ENCODE measurements around the gene SEPTIN10.

The SEPTIN10 gene

DNA sequence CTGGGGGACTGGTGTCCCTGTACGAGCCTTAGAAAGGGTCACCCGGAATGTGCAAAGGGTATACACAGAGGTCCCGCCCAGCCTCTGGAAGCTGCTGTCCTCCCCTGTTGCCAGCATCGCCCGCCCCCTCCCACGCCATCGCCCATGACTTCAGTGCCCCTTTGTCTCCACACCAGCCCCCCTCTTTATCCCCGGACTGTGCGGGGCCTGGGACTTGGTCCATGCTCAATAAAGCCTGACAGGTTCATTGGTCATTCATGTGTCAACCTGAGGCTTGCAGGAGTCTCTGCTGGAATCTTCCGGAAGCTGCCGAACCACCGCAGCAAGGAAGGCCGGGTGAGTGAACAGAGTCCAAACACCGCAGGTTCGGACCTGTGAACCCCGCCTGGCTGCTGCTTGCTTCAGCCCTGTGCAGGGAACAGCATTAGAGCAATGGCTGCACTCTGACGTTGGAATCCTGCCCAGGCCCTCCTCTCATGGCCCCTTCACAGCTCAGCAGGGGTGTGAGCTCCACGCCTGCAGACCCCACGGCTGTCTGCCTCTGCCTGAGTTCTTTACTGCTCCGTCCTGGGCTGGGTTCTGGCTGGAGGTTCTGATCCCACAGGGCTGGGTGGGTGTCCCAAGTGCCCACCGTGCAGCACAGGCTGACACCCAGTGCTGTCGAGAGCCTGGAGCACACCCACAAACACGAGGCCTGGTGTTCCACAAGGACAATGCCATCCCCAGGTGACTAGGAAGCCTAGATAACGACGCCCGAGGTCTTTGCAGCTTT, 96.5 kb downstream of the SEPTIN10 start:
- DNase-seq (ENCODE audit: low read depth, low spot score), result no peak

DNA sequence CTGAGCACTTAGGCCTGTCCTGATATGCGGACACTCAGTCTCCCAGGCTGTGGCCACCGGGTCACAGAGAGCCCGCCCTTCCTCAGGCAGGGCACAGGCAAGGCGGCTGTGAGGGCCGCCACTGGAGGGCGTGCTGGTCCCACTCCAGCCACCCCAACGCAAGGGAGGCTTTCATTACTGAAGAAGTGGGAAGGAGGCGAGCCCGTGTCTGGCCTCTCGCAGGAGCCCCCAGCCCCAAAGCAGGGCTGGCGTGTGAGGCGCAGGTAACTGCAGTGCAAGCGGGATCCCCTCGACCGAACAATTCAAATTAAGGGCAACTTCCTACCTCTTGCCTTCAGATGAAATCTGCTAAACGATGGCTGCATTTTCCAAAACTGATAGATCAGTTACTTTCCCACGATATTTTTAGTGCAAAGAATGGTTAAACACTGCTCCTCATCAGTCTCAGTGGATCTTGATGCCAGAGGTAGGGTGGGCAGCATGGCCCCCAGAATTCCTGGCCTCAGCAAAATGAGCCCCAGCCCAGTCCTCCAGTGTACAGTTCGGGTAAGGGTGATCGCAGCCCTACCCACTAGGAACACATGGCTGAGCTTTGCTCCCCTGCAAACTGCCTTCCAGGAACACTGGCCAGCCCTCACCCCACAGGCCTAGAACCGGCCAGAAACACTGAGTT, 97.2 kb downstream of the SEPTIN10 start:
- no peak overlapping the region for H3K4me3 ChIP-seq
- no peaks in the 10 kb centered on the region for H3K9me3 ChIP-seq (ENCODE audit: low read depth, low read length)
- no peaks in the 10 kb centered on the region for H3K36me3 ChIP-seq (ENCODE audit: insufficient read depth, low read length)
- H3K9ac ChIP-seq (ENCODE audit: insufficient read length), result no peak overlapping the region
- TF ChIP-seq EZH2 (IDR thresholded peaks at IDR 0.05) (no peak), POLR2AphosphoS5 (IDR thresholded peaks at IDR 0.05; ENCODE audit: borderline replicate concordance, low read depth, low read length) (no peak), FOXP2 (optimal IDR thresholded peaks at IDR 0.05; ENCODE audit: control extremely low read depth, extremely low read length, insufficient read depth) (no peak)
- no peak for DNase-seq (ENCODE audit: low read depth, low spot score)
- no peak overlapping the region for H3K27ac ChIP-seq

More for the DNA sequence above, 96.5 kb downstream of the SEPTIN10 start:
- no peak overlapping the region for H3K9ac ChIP-seq (ENCODE audit: insufficient read length)
- H3K36me3 ChIP-seq (ENCODE audit: insufficient read depth, low read length), result no peaks in the 10 kb centered on the region
- TF ChIP-seq EZH2 (IDR thresholded peaks at IDR 0.05), result no peak
- TF ChIP-seq FOXP2 (optimal IDR thresholded peaks at IDR 0.05; ENCODE audit: control extremely low read depth, extremely low read length, insufficient read depth), result no peak
- no peak for TF ChIP-seq POLR2AphosphoS5 (IDR thresholded peaks at IDR 0.05; ENCODE audit: borderline replicate concordance, low read depth, low read length)
- H3K4me3 ChIP-seq, result no peak overlapping the region
- no peaks in the 10 kb centered on the region for H3K9me3 ChIP-seq (ENCODE audit: low read depth, low read length)
- no peak overlapping the region for H3K27ac ChIP-seq

DNA sequence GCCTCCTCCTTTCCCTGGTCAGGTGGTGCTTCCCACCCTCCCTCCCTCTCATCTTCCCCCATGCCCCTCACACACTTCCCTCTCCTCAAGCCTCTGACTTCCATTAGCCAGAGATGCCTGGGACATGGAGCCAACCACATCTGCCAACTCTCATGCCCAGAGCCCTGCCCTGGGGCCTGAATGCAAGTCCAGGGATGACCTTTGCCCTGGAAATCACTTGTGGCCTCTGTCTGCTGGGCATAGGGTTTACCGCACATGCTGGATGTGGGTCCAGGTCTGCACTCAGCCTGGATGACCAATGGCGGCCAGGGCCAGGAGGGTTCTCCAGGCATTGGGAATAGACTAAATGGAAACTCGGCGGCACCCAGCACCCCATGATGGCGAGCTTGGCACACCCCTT, 98.9 kb downstream of the SEPTIN10 start:
- Histone ChIP-seq H3K36me3 (ENCODE audit: insufficient read depth, low read length) (no peaks in the 10 kb centered on the region), H3K9me3 (ENCODE audit: low read depth, low read length) (no peaks in the 10 kb centered on the region), H3K9ac (ENCODE audit: insufficient read length) (no peak overlapping the region), H3K4me3 (no peak overlapping the region), H3K27ac (no peak overlapping the region)
- no peak for DNase-seq (ENCODE audit: low read depth, low spot score)
- TF ChIP-seq POLR2AphosphoS5 (IDR thresholded peaks at IDR 0.05; ENCODE audit: borderline replicate concordance, low read depth, low read length) (no peak), EZH2 (IDR thresholded peaks at IDR 0.05) (no peak), FOXP2 (optimal IDR thresholded peaks at IDR 0.05; ENCODE audit: control extremely low read depth, extremely low read length, insufficient read depth) (no peak)

DNA sequence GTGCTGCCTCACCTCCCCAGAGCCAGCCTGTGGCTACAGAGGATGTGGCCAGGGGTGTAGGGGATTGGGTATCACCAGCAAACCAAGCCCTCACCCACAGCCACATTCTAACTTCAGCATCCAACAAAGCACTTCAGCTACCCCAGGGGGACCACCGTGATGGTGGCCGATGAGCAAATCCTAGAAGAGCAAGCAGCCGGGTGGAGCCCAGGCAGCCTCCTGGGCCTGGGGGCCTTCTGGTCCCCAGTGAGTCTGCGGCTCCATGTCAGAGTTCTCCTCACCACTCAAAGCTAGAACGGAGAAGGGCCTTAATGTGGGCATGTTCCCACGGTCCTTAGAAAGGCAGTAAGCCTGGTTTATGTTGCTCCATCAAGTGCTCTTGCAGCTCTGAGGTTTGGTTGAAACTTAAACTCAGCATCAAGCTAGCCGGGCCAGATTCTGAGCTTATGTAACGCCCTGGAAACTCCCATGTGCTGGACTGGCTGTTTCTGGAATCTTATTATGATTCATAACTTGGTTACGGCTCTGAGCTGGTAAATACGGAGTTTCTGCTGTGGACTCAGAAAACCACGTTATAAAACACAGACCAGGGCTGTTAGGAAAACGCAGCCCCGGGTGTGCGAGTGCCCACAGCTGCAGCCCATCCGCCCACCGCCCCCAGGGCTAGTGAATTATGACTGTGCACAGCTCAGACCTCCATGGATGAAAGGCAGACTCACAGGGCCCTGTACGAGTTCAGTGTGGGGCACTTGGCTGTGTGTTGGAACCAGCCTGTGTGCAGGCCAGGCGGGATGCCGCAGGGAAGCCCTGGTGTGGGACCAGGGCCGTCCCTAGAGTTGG, 99.8 kb downstream of the SEPTIN10 start:
- no peak overlapping the region for H3K9ac ChIP-seq (ENCODE audit: insufficient read length)
- no peak for DNase-seq (ENCODE audit: low read depth, low spot score)
- TF ChIP-seq POLR2AphosphoS5 (IDR thresholded peaks at IDR 0.05; ENCODE audit: borderline replicate concordance, low read depth, low read length) (no peak), FOXP2 (optimal IDR thresholded peaks at IDR 0.05; ENCODE audit: control extremely low read depth, extremely low read length, insufficient read depth) (no peak), EZH2 (IDR thresholded peaks at IDR 0.05) (no peak)
- H3K4me3 ChIP-seq, result no peak overlapping the region
- H3K36me3 ChIP-seq (ENCODE audit: insufficient read depth, low read length), result no peaks in the 10 kb centered on the region
- no peak overlapping the region for H3K27ac ChIP-seq
- H3K9me3 ChIP-seq (ENCODE audit: low read depth, low read length), result no peaks in the 10 kb centered on the region

DNA sequence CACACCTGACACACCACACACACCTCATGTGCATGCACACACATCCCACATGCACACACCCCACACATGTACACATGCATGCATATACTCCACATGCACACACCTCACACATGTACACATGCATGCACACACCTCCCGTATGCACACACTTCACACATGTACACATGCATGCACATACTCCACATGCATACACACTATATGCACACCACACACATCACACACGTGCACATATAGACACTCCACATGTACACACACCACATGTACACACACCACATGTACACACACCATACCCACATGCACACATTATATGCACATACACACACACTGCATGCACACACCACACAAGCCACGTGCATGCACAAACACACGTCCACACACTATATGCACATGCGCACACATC, 100.5 kb downstream of the SEPTIN10 start:
- TF ChIP-seq POLR2AphosphoS5 (IDR thresholded peaks at IDR 0.05; ENCODE audit: borderline replicate concordance, low read depth, low read length), result no peak
- no peak for TF ChIP-seq FOXP2 (optimal IDR thresholded peaks at IDR 0.05; ENCODE audit: control extremely low read depth, extremely low read length, insufficient read depth)
- TF ChIP-seq EZH2 (IDR thresholded peaks at IDR 0.05), result no peak

DNA sequence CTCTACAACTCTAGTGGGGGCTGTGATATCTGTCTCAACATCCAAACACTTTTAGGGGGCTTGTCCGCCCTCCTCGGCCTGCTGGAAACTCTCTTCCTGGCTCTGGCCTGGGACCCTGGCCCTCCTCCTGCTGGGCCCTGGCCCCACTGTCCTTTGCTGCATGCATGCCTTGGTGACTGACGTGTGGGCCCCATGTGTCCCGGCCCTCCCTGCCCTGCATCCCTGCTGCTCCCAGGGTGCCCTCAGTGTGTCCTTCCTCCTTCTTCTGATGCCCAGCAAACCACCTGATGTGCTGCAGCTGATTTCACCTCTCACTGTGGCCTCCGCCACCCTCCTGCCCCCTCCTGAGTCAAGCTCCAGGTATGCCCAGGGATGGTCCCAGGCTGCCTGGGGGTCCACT, 101.7 kb downstream of the SEPTIN10 start:
- no peak overlapping the region for H3K9ac ChIP-seq (ENCODE audit: insufficient read length)
- TF ChIP-seq POLR2AphosphoS5 (IDR thresholded peaks at IDR 0.05; ENCODE audit: borderline replicate concordance, low read depth, low read length) (no peak), EZH2 (IDR thresholded peaks at IDR 0.05) (no peak), FOXP2 (optimal IDR thresholded peaks at IDR 0.05; ENCODE audit: control extremely low read depth, extremely low read length, insufficient read depth) (no peak)
- H3K9me3 ChIP-seq (ENCODE audit: low read depth, low read length), result no peaks in the 10 kb centered on the region

More for the DNA sequence above, 100.5 kb downstream of the SEPTIN10 start:
- H3K4me3 ChIP-seq, result no peak overlapping the region
- H3K9ac ChIP-seq (ENCODE audit: insufficient read length), result no peak overlapping the region
- no peaks in the 10 kb centered on the region for H3K9me3 ChIP-seq (ENCODE audit: low read depth, low read length)
- H3K36me3 ChIP-seq (ENCODE audit: insufficient read depth, low read length), result no peaks in the 10 kb centered on the region
- no peak for DNase-seq (ENCODE audit: low read depth, low spot score)
- H3K27ac ChIP-seq, result no peak overlapping the region

DNA sequence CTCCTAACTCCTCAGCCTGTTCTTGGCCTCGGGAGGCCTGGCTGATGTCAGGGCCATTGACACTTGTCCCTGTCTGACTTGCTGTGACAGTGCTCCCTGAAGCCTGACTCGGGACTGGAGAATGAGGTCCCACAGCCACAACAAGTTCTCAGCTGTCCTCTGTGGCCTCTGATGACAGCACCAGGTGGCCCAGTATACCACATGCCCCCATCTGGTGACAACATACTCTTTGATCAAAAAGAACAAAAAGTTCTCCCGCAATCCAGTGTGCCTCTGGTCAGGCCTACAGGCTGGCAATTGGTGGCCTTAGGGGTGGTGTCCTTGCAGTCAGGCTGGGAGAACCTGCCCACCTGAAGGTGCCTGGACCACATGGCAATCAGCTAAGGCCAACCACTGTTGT, 102.6 kb downstream of the SEPTIN10 start:
- H3K36me3 ChIP-seq (ENCODE audit: insufficient read depth, low read length), result no peaks in the 10 kb centered on the region
- no peak overlapping the region for H3K27ac ChIP-seq
- no peak overlapping the region for H3K4me3 ChIP-seq
- no peak overlapping the region for H3K9ac ChIP-seq (ENCODE audit: insufficient read length)
- TF ChIP-seq FOXP2 (optimal IDR thresholded peaks at IDR 0.05; ENCODE audit: control extremely low read depth, extremely low read length, insufficient read depth) (no peak), POLR2AphosphoS5 (IDR thresholded peaks at IDR 0.05; ENCODE audit: borderline replicate concordance, low read depth, low read length) (no peak), EZH2 (IDR thresholded peaks at IDR 0.05) (no peak)
- no peaks in the 10 kb centered on the region for H3K9me3 ChIP-seq (ENCODE audit: low read depth, low read length)
- no peak for DNase-seq (ENCODE audit: low read depth, low spot score)

More for the DNA sequence above, 101.7 kb downstream of the SEPTIN10 start:
- no peak for DNase-seq (ENCODE audit: low read depth, low spot score)
- no peaks in the 10 kb centered on the region for H3K36me3 ChIP-seq (ENCODE audit: insufficient read depth, low read length)
- no peak overlapping the region for H3K4me3 ChIP-seq
- no peak overlapping the region for H3K27ac ChIP-seq
